Measurements from ENCODE around the gene ZDHHC12.
A peak's percentile ranks its signal among the peaks of the same experiment; 100 is the strongest.

Gene ZDHHC12

DNA sequence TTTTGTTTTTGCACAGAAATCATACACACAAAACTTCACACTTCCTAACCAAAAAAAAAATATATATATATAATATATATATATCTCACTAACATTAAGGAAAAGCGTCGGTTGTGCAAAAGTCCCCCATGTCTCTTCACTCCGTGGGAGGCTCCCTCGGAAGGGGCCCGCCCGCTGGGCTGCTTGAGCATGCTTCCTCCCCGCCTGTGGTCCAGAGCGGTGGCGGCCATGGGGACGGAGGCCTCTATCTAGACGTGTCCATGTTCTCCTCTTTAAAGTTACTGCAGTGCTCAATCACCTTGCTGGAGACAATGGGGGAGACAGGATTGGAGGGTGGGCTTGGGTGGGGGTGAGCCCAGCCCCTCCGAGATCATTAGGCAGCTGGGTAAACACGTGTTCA, 7.2 kb upstream of the ZDHHC12 start:
- no peak for DNase-seq (ENCODE audit: low read depth, low spot score)

DNA sequence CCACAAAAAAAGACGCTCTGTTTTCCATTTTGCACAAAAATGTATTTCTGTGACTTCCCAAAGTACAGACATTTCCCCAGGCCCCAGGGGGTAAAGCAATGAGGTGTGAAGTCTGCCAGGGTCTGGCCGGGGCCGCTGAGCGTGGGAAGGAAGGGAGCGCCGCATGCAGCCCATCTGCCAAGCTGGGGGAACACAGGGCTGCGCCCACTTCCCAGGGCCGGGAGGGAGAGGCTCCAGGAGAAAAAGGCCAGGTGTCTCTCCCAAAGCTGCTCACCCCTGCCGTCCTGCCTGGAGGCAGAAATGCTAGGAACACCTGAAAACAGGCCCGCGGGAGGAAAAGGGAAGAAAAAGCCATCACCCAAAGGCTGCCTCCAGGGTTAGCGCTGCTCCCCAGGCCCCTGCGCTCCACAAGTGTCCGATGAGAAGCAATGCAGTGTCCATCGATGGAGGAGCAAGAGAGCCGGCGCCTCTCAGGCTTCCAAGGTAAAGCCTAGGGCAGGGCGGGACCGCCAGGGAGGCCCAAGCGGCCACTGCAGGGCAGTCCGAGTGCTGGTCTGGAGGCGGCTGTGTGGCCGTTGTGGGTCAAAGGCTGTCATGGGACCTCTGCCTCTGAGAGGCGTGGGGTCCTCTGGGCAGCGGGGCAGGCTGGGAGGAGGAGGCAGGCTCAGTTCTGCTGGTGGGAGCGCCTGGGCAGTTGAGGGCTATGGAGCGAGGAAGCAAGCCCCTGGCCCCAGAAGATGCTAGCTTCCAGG, 6.0 kb upstream of the ZDHHC12 start:
- DNase-seq (ENCODE audit: low read depth, low spot score), result no peak

DNA sequence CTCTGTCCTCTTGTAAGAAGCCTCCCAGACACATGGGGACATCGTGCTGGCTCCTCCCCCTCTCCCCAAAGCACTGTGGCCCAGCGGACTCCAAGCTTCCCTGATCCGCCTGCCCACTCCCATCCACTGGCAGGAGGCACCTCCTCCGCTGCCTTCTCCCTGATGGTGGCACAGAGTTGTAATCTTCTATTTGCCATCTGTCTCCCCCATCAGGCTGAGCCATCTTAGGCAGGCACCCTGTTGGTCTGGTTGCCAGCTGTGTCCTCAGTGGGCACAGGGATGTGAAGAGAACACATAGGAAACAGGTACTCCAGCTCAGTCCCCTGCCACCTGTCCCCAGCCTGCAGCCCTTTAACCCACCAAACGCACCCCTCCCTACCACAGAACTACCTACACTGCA, 5.4 kb upstream of the ZDHHC12 start:
- DNase-seq (ENCODE audit: low read depth, low spot score), result no peak

DNA sequence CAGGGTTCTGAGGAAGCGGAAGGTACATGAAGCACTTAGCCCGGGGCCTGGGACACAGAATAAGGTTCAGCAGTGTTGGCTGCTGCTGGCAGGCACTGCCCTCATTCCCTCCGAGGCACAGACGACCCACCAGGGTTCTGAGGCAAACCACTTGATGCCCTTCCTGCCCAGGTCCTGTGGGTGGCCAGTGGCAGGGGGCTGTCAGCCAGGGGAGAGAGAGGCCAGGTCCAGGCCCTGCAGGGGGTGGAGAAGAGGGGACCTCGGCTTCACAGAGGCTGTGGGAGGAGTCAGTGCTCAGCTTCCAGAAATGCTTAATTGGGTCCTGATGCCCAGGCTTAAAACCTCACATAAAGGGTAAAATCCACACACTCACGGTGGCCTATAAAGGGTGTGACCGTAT, 4.4 kb upstream of the ZDHHC12 start:
- DNase-seq (ENCODE audit: low read depth, low spot score), result no peak

DNA sequence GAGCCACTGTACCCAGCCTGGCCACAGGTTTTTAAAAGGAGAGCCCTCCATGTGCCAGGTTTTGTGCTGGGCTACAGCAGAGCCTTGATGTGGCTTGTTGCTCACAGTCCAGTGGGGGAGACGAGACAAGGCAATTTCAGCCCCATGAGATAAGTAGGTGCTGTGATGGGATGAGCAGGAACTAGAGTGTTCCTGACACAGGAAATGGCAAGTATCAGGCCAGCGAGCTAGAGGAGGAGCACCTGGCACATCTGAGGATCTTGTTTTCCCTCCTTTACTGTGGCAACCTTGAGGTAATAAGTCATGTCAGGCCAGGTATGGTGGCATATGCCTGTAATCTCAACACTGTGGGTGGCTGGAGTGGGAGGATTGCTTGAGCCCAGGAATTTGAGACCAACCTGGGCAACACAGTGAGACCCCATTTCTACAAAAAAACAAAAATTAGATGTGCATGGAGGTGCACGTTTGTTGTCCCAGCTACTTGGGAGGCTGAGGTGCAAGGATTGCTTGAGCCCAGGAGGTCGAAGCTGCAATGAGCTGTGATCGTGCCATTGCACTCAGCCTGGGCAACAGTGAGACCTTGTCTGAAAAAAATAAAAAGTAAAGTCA, 3.8 kb upstream of the ZDHHC12 start:
- DNase-seq (ENCODE audit: low read depth, low spot score), result no peak

DNA sequence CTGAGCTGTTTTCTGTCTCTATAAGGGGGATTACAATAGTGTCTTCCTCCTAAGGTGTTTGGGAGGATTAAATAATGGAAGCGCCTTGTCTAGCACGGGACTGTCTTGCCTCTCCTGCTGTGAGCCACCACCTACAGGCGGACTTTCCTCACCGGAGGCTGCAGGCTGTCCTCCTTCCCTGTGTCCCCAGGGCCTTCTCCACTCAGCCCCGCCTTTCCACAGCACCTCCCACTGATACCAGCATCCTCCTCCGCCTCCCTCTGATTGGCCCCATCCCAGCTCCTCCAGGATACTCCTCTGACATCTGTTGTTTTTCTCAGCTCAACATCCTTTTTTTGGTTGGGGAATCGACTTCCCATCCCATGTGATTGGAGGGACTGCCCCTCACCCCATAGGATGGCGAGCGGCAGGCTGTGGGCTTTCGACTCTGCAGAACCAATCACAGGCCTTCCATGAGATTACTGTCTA, 851 bp upstream of the ZDHHC12 start:
- DNase-seq (ENCODE audit: low read depth, low spot score), result peak; percentile 53

DNA sequence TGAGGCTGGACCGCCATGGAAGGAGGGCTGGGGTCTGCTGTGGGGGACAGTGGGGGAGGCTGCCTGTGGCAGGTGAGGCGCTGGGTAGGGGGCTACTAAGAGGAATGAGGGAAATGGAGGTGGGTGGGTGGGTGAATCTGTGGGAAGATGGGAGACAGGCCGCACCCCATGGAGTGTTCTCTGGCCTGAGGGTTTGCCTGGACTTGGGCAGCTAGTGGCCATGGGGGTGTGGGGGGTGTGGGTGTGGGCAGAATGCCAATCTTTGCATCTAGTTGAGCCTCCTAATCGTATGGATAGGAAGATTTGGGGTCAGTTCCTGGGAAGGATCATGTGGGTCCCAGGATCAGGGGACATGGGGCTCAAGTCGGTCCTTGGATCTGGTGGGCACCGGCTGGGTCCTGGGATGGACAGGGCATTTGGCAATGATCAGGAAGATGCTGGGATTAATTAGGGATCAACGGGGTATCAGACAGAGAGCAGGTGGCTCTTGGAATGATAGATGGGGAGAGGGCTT, 518 bp downstream of the ZDHHC12 start:
- DNase-seq (ENCODE audit: low read depth, low spot score), result no peak

DNA sequence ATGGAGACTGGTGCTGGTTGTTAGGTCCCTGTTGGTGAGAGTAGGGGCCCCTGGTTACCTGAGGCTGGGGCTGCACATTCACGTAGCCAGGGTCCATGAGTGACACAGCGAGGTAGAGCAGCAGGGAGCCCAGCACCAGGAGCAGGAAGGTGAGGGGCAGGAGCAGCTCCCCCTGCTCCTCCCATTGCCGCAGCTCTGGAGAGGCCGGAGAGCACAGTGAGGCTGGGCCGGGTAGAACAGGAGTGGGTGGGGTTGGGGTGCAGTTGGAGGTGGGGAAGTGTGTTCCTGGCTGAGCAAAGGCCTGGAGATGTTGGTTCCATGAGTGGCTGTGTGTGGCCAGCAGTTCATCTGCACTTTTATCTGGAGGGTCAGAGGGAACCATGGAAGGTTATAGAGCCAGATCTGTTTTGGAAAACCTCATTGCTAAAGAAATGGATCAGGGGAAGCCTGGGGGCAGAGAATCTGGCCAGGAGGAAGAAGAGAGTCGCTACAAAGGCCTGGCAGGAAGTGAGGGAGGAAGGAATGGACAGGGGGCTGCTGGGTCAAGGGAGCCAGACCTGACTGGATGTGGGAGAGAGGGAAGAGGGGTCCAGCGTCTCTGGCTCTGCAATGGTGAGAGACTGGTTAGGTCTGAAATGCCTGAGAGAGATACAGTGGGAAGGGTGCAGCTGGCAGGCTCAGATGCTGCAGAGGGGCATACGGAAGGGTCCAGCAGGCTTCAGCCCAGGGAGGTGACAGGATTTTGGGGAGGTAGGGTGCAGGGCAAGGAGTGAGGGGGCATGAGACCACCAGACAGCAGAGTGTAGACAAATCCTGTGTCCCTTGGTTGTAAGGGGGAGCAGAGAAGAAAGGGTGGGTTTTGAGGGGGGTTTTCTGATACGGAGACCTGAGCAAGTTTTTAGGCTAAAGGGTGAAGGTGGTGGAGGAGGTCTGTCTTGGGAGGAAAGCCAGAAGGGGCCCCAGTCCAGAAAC, 1.3 kb downstream of the ZDHHC12 start:
- DNase-seq (ENCODE audit: low read depth, low spot score), result no peak

DNA sequence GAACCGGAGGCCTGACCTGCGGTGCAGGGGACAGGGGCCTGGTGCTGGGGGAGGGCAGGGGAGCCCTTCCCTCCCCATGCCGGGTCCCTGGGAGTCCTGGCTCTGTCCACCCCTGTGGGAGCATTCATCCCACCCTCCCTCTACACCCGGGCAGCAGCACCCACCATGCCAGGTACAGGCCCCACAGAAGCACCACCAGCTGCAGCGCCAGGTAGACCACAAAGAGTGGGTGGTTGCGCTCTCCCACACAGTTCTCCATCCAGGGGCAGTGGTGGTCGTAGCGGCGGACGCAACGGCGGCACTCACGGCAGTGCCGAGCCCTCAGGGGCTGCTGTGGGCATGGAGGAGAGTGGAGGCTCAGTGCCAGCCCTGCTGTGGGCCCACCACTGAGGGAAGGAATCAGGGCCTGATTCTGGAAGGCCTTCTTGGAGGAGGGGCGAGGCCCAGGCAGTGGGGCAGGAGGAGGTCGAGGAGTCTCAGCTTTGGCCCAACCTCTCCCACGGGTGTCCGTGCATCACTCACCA, 2.4 kb downstream of the ZDHHC12 start:
- DNase-seq (ENCODE audit: low read depth, low spot score), result no peak

DNA sequence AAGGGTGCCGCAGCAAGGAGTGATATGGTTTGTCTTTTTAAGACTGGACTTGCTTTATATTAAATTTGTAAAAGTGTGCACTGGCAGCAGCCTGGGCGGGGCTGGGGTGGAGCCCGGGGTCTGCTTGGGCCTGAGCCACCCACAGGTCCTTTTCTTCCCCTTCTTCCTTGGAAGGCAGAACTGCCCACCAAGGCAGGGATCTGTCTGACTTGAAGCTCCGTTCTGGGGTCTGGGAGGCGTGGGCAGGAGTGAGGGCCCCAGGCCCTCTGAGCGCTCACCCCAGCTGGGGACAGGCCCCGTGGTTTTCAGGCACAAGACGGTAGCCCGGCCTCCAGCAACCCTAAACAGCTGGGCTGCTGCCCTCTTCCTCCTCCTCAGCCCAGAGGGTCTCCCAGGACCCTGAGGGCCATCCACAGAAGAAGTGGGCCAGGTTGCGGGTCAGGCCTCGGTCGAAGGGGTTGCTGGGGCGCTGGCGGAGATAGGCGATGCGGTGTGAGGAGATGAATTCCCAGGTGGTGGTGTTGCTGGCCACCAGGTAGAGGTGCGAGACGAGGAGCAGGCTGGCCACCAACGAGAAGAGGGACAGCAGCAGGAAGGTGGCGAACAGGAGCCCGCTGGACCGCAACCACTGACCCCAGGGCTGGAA, 3.0 kb downstream of the ZDHHC12 start:
- no peak for DNase-seq (ENCODE audit: low read depth, low spot score)

DNA sequence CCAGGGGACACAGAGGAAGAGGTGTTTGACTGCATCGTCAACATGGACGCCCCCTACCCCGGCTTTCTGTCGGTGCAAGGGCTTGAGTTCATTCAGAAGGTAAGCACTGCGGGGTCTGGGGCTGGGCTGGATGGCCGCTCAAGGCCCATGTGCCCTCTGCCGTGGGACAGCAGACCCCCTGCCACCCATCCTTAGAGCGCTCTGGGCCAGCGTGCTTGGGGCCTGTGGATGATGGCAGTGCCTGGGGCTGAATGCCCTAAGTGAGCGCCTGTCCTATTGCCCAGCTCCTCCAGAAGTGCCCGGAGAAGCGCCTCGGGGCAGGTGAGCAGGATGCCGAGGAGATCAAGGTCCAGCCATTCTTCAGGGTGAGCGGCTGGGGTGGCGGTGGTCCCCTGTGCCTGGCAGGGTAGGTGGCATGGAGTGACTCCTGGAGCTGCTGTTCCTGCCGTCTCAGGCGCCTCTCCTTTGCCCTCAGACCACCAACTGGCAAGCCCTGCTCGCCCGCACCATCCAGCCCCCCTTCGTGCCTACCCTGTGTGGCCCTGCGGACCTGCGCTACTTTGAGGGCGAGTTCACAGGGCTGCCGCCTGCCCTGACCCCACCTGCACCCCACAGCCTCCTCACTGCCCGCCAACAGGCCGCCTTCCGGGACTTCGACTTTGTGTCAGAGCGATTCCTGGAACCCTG, 3.9 kb downstream of the ZDHHC12 start:
- DNase-seq (ENCODE audit: low read depth, low spot score), result no peak

DNA sequence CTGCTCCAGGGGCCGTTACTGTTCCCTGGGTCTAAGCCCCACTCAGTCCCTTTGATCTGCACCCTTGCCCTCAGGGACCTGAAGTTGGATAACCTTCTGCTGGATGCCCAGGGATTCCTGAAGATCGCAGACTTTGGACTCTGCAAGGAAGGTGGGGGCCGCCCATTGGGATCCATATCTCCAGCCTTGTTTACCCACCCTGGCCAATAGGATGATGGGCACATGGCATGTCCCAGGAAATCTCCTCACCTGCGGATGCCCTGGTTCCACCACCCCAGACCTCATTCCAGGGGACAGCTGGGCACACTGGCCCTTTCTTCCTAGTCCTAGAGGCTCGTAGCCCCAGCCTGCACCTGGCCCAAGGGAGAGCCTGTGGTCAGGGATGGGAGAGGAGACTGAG, 5.5 kb downstream of the ZDHHC12 start:
- DNase-seq (ENCODE audit: low read depth, low spot score), result no peak

DNA sequence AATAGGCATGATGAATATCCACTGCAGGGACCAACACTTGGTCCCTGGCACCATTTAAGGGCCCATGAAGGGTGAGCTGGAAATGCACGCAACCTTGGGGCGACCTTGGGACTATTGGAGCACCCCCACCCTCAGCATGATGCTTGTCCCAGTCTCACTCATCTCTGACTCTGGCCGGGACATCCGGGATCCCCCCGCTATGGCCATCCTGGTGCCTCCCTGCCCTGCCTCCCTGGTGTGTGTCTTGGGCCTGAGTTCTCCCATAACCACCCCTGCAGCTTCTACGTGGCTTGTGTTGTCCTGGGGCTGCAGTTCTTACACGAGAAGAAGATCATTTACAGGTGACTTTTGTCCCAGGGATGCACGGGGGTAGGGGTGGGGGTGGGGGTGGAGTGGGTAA, 5.9 kb downstream of the ZDHHC12 start:
- no peak for DNase-seq (ENCODE audit: low read depth, low spot score)

DNA sequence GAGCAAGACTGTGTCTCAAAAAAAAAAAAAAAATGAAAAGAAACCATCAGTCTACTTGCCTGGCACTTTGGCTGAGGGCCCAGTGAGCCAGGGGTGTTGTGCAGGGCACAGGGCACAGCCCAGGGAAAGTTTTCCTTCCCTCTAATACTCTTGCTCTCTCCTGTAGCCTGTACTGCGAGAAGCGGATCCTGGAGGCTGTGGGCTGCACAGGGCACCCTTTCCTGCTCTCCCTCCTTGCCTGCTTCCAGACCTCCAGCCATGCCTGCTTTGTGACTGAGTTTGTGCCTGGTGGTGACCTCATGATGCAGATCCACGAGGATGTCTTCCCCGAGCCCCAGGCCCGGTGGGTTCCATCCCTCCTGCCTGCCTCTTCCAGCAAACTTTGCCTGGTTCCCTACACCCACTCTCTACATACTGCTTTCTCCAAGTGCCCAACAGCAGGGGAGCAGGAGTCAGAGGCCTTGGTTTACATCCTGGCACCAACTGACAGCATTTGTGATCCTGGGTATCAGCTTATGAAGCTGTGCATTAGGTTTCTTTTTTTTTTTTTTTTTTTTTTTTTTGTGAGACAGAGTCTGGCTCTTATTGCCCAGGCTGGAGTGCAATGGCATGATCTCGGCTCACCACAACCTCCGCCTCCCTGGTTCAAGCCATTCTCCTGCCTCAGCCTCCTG, 7.2 kb downstream of the ZDHHC12 start:
- no peak for DNase-seq (ENCODE audit: low read depth, low spot score)

DNA sequence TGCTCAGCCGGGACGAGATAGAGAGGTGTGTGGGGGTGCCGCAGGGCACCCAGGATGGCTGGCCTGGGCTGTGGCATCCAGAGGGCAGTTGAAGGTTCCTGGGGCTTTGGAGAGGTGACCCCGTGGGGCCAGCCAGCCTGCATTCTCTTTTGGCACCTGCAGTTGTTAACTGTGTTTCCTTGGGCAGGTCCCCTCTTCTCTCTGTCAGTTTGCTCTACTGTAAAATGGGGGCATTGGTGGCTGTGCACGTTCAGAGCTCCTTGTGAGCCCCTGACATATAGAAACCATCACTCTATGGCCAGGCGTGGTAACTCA, 8.5 kb downstream of the ZDHHC12 start:
- DNase-seq (ENCODE audit: low read depth, low spot score), result no peak

DNA sequence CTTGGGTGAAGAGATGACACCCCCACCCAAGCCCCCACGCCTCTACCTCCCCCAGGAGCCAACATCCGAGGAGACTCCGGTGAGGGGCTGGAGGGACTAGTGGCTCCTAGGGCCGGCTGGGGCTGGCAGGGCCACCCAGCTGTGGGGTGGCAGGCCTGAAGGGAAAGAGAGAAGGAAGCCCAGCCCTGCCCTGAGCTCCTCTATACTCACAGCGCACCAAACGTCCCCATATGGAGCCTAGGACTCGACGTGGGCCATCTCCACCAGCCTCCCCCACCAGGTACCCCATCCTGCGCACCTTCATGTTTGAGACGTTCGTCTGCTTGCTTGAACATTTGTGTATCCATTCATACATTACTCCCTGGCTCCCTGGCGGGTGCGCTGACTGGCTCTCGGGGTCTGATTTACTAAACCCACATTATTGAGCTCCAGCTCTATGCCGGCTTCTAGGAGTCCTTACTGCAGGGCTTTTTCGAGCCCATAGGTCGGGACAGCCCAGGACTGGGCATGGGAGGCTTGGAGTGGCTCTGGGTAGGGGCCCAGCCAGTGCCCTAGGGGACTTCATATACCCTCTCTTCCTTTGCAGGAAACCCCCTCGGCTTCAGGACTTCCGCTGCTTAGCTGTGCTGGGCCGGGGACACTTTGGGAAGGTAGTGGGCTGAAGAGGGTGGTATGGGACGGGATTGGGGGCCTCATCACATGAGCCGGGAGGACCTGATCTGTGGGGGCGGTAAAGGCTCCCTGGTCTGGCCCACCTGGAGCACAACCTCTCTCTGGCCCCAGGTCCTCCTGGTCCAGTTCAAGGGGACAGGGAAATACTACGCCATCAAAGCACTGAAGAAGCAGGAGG, 9.1 kb downstream of the ZDHHC12 start:
- DNase-seq (ENCODE audit: low read depth, low spot score), result no peak

DNA sequence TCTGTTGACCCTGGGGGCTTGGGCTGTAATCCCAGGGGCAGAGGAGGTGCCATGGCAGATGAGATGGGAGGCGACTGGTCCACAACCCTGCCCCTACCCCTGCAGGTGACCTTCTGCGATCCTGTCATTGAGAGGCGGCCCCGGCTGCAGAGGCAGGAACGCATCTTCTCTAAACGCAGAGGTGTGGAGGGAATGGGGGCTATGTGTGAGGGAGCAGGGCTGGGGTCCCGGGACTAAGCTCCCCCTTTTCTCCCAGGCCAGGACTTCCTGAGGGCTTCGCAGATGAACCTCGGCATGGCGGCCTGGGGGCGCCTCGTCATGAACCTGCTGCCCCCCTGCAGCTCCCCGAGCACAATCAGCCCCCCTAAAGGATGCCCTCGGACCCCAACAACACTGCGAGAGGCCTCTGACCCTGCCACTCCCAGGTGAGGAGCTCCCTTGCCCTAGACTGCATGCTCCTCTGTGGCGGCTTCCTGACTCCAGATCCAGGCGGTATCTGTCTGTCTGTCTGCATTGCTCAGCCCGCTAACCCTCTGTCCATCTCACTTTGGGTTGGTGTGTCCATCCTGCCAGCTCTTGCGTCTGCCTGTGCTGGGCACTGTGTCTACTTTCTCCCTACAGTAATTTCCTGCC, 9.9 kb downstream of the ZDHHC12 start:
- DNase-seq (ENCODE audit: low read depth, low spot score), result no peak

DNA sequence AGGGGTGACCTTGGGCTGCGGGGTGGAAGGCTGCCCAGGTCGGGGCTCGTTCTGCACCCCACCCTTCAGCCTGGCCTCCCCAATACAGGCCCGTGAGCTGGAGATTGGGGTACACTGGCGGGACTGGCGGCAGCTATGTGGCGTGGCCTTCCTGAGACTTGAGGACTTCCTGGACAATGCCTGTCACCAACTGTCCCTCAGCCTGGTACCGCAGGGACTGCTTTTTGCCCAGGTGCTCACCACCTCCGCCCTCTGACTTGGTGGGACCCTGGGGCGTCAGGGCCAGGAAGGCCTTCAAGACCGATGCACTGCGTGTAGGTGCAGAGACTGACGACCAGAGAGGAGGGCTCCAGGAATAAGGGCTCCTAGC, 10.5 kb downstream of the ZDHHC12 start:
- DNase-seq (ENCODE audit: low read depth, low spot score), result no peak
